Measurements from ENCODE around the gene ZNF805.
A peak's percentile ranks its signal among the peaks of the same experiment; 100 is the strongest.
"Not testable (repeated sequence)": the region's sequence is repeated elsewhere in the genome, so short reads cannot be mapped to it uniquely, and the experiment has no call there.

Gene ZNF805

GRCh38 chr19:57240311-57241090 lies at the start of gene ZNF805:
ZNF805 (plus strand) TSS chr19:57240632; CDS start chr19:57240892, 260 bp downstream.
- peak; percentile 96 for ATAC-seq
- H3K9me3 Mint-ChIP-seq, result no peaks in the 10 kb centered on the region
- H3K36me3 Mint-ChIP-seq, result peaks cover 25% of the 10 kb centered on the region
- H3K4me3 Mint-ChIP-seq, result peak within 1 kb of the TSS; percentile 83
- peak within 1 kb of the TSS; percentile 97 for H3K27ac Mint-ChIP-seq
- no peaks in the 10 kb centered on the region for H3K27me3 Mint-ChIP-seq
- H3K4me1 Mint-ChIP-seq, result peaks cover 48% of the 10 kb centered on the region

- peak within 1 kb of the TSS; percentile 96 for H3K27ac Mint-ChIP-seq
- peaks cover 40% of the 10 kb centered on the region for H3K4me1 Mint-ChIP-seq
- peaks cover 13% of the 10 kb centered on the region for H3K9me3 Mint-ChIP-seq
- ATAC-seq, result peak; percentile 99
- peaks cover 40% of the 10 kb centered on the region for H3K36me3 Mint-ChIP-seq
- peaks cover 9% of the 10 kb centered on the region for H3K27me3 Mint-ChIP-seq
- H3K4me3 Mint-ChIP-seq, result peak within 1 kb of the TSS; percentile 93
Observed at GRCh38 chr19:57191141-57192076, 49.0 kb upstream of the ZNF805 start, which contains the start of gene ZNF264. ZNF264 (plus strand) TSS chr19:57191500; CDS start chr19:57191914, 414 bp downstream.

GRCh38 chr19:57192077-57192420 lies 48.4 kb upstream of the ZNF805 start:
- Mint-ChIP-seq H3K4me1 (peaks cover 47% of the 10 kb centered on the region), H3K27me3 (peaks cover 7% of the 10 kb centered on the region), H3K4me3 (peak overlapping the region; percentile 93), H3K9me3 (peaks cover 16% of the 10 kb centered on the region), H3K36me3 (peaks cover 47% of the 10 kb centered on the region), H3K27ac (peak overlapping the region; percentile 96)
- no peak for ATAC-seq

GRCh38 chr19:57192993-57193392 lies 47.4 kb upstream of the ZNF805 start:
- Mint-ChIP-seq H3K36me3 (peaks cover 56% of the 10 kb centered on the region), H3K27me3 (no peaks in the 10 kb centered on the region), H3K27ac (no peak overlapping the region), H3K9me3 (peaks cover 12% of the 10 kb centered on the region), H3K4me1 (peaks cover 47% of the 10 kb centered on the region), H3K4me3 (peak overlapping the region; percentile 93)
- ATAC-seq, result no peak

GRCh38 chr19:57197874-57198273 lies 42.6 kb upstream of the ZNF805 start:
- H3K4me1 Mint-ChIP-seq, result peaks cover 48% of the 10 kb centered on the region
- H3K4me3 Mint-ChIP-seq, result not testable (repeated sequence)
- H3K36me3 Mint-ChIP-seq, result peaks cover 91% of the 10 kb centered on the region

GRCh38 chr19:57202160-57202559 lies 38.3 kb upstream of the ZNF805 start:
- H3K4me1 Mint-ChIP-seq, result peaks cover 33% of the 10 kb centered on the region
- peaks cover 89% of the 10 kb centered on the region for H3K36me3 Mint-ChIP-seq
- H3K4me3 Mint-ChIP-seq, result no peak overlapping the region

More at GRCh38 chr19:57197874-57198273, 42.6 kb upstream of the ZNF805 start:
- not testable (repeated sequence) for H3K27ac Mint-ChIP-seq, H3K9me3 Mint-ChIP-seq, ATAC-seq, H3K27me3 Mint-ChIP-seq

GRCh38 chr19:57210381-57210780 lies 30.1 kb upstream of the ZNF805 start:
- H3K9me3 Mint-ChIP-seq, result peaks cover 10% of the 10 kb centered on the region
- no peak overlapping the region for H3K4me3 Mint-ChIP-seq
- peaks cover 78% of the 10 kb centered on the region for H3K36me3 Mint-ChIP-seq
- no peaks in the 10 kb centered on the region for H3K4me1 Mint-ChIP-seq
- ATAC-seq, result no peak
- no peaks in the 10 kb centered on the region for H3K27me3 Mint-ChIP-seq
- H3K27ac Mint-ChIP-seq, result no peak overlapping the region

More at GRCh38 chr19:57202160-57202559, 38.3 kb upstream of the ZNF805 start:
- Mint-ChIP-seq H3K27ac (no peak overlapping the region), H3K27me3 (no peaks in the 10 kb centered on the region), H3K9me3 (no peaks in the 10 kb centered on the region)
- no peak for ATAC-seq

- H3K27ac Mint-ChIP-seq, result no peak overlapping the region
- ATAC-seq, result no peak
- no peak overlapping the region for H3K4me3 Mint-ChIP-seq
- H3K4me1 Mint-ChIP-seq, result no peaks in the 10 kb centered on the region
- peaks cover 10% of the 10 kb centered on the region for H3K9me3 Mint-ChIP-seq
- H3K36me3 Mint-ChIP-seq, result peaks cover 80% of the 10 kb centered on the region
- no peaks in the 10 kb centered on the region for H3K27me3 Mint-ChIP-seq
Observed at GRCh38 chr19:57212109-57212508, 28.3 kb upstream of the ZNF805 start.

- no peak overlapping the region for H3K27ac Mint-ChIP-seq
- H3K36me3 Mint-ChIP-seq, result no peaks in the 10 kb centered on the region
- no peaks in the 10 kb centered on the region for H3K27me3 Mint-ChIP-seq
- ATAC-seq, result no peak
- H3K4me3 Mint-ChIP-seq, result no peak overlapping the region
- peaks cover 3% of the 10 kb centered on the region for H3K9me3 Mint-ChIP-seq
- H3K4me1 Mint-ChIP-seq, result peaks cover 12% of the 10 kb centered on the region
Observed at GRCh38 chr19:57227502-57227901, 12.9 kb upstream of the ZNF805 start.

- no peaks in the 10 kb centered on the region for H3K36me3 Mint-ChIP-seq
- H3K4me1 Mint-ChIP-seq, result peaks cover 22% of the 10 kb centered on the region
- no peaks in the 10 kb centered on the region for H3K27me3 Mint-ChIP-seq
- peak overlapping the region; percentile 74 for H3K27ac Mint-ChIP-seq
- no peak for ATAC-seq
- H3K4me3 Mint-ChIP-seq, result no peak overlapping the region
- H3K9me3 Mint-ChIP-seq, result peaks cover 3% of the 10 kb centered on the region
Observed at GRCh38 chr19:57231686-57232085, 8.7 kb upstream of the ZNF805 start.

GRCh38 chr19:57233207-57233606 lies 7.2 kb upstream of the ZNF805 start:
- ATAC-seq, result peak; percentile 20
- Mint-ChIP-seq H3K27ac (peak overlapping the region; percentile 23), H3K9me3 (peaks cover 3% of the 10 kb centered on the region), H3K27me3 (no peaks in the 10 kb centered on the region), H3K36me3 (no peaks in the 10 kb centered on the region), H3K4me1 (peaks cover 22% of the 10 kb centered on the region), H3K4me3 (no peak overlapping the region)

- H3K4me3 Mint-ChIP-seq, result peak overlapping the region; percentile 83
- H3K4me1 Mint-ChIP-seq, result peaks cover 43% of the 10 kb centered on the region
- H3K27me3 Mint-ChIP-seq, result no peaks in the 10 kb centered on the region
- ATAC-seq, result no peak
- peaks cover 19% of the 10 kb centered on the region for H3K36me3 Mint-ChIP-seq
- H3K27ac Mint-ChIP-seq, result peak overlapping the region; percentile 97
- H3K9me3 Mint-ChIP-seq, result no peaks in the 10 kb centered on the region
Observed at GRCh38 chr19:57239982-57240310, 486 bp upstream of the ZNF805 start.

- ATAC-seq, result no peak
Observed at GRCh38 chr19:57241176-57241575, 744 bp downstream of the ZNF805 start.

GRCh38 chr19:57242821-57243220 lies 2.4 kb downstream of the ZNF805 start:
- Mint-ChIP-seq H3K27ac (no peak overlapping the region), H3K36me3 (peaks cover 39% of the 10 kb centered on the region), H3K4me1 (peaks cover 48% of the 10 kb centered on the region), H3K4me3 (no peak overlapping the region), H3K27me3 (no peaks in the 10 kb centered on the region), H3K9me3 (no peaks in the 10 kb centered on the region)
- no peak for ATAC-seq

More at GRCh38 chr19:57241176-57241575, 744 bp downstream of the ZNF805 start:
- Mint-ChIP-seq H3K27ac (peak overlapping the region; percentile 97), H3K9me3 (no peaks in the 10 kb centered on the region), H3K4me3 (peak overlapping the region; percentile 83), H3K4me1 (peaks cover 48% of the 10 kb centered on the region), H3K36me3 (peaks cover 30% of the 10 kb centered on the region), H3K27me3 (no peaks in the 10 kb centered on the region)

- Mint-ChIP-seq H3K4me3 (no peak overlapping the region), H3K27me3 (no peaks in the 10 kb centered on the region), H3K9me3 (no peaks in the 10 kb centered on the region), H3K27ac (peak overlapping the region; percentile 72), H3K36me3 (peaks cover 55% of the 10 kb centered on the region), H3K4me1 (peaks cover 48% of the 10 kb centered on the region)
- peak; percentile 79 for ATAC-seq
Observed at GRCh38 chr19:57244513-57244912, 4.1 kb downstream of the ZNF805 start.

All from stimulated activated memory B cell treated with anti-CD40 and anti-IgM and Interleukin-4, amounts not matched to agents 10 μg/mL and 1 μg/mL and 100 μg/mL, for 72 hours (primary cell).